ENCODE results near the gene COL6A3. TPM values are rescaled to one million over a fixed set of nuclear protein-coding genes. Genes with fewer than 3 reads are reported as not detected.

COL6A3 gene
- total RNA-seq, 1 experiment from 2014 or later, result 0.81 TPM

GRCh38 chr2:237279012-237279768, 134.8 kb downstream of the COL6A3 start:
- peaks cover 0 to 3% of the 10 kb centered on the region in 2 experiments; a peak in 2 of 5 replicates for H3K9me3 Mint-ChIP-seq
- Histone ChIP-seq H3K27me3 (ENCODE audit: insufficient read depth, low read length) (no peaks in the 10 kb centered on the region), H3T11ph (ENCODE audit: low read length) (no peak overlapping the region), H3K18ac (ENCODE audit: insufficient read length, low read depth, low read length) (no peak overlapping the region), H3K4me1 (ENCODE audit: insufficient read depth, low read length) (no peaks in the 10 kb centered on the region), H3K9me3 (ENCODE audit: control insufficient read depth, low read depth, low read length) (no peaks in the 10 kb centered on the region), H3K56ac (ENCODE audit: insufficient read length, low read depth, low read length) (no peak overlapping the region), H2BK120ac (ENCODE audit: low read depth, low read length, poor library complexity, severe bottlenecking) (no peak overlapping the region), H3K4ac (ENCODE audit: low read depth, low read length) (no peak overlapping the region), H4K20me1 (ENCODE audit: control insufficient read depth, insufficient read depth, insufficient read length) (no peaks in the 10 kb centered on the region), H3K4me2 (ENCODE audit: insufficient read depth, insufficient read length, low read length) (no peak overlapping the region), H3K23me2 (ENCODE audit: insufficient read length, low read depth, low read length, poor library complexity, severe bottlenecking) (no peaks in the 10 kb centered on the region), H2BK12ac (ENCODE audit: insufficient read length, low read depth, low read length) (no peak overlapping the region), H3K23ac (ENCODE audit: insufficient read length, low read depth, low read length) (no peak overlapping the region), H3K27ac (ENCODE audit: insufficient read length, low read depth, low read length) (no peak overlapping the region), H3K79me1 (ENCODE audit: insufficient read depth, low read depth, low read length, poor library complexity, severe bottlenecking) (no peaks in the 10 kb centered on the region), H3K14ac (ENCODE audit: insufficient read depth, low read length) (no peak overlapping the region), H3K9ac (ENCODE audit: extremely low read depth, insufficient read length, low read length) (no peak overlapping the region), H2BK5ac (ENCODE audit: insufficient read length, low read length) (no peak overlapping the region), H4K8ac (replicated peaks; ENCODE audit: insufficient read length, low read depth, low read length) (no peak overlapping the region), H3K79me2 (ENCODE audit: insufficient read depth, low read length) (no peaks in the 10 kb centered on the region), H2AFZ (ENCODE audit: low read length) (no peak overlapping the region), H4K5ac (ENCODE audit: insufficient read length, low read depth, low read length) (no peak overlapping the region), H4K91ac (ENCODE audit: insufficient read length, low read depth, low read length) (no peak overlapping the region), H2AK5ac (ENCODE audit: insufficient read length, low read length) (no peak overlapping the region), H2BK15ac (ENCODE audit: low read depth, low read length) (no peak overlapping the region), H2BK20ac (ENCODE audit: low read depth, low read length, poor library complexity, severe bottlenecking) (no peak overlapping the region)
- no peak for TF ChIP-seq CTCF (conservative IDR thresholded peaks at IDR 0.05)
- no peak overlapping the region for H3K4me3 Mint-ChIP-seq
- H3K4me1 Mint-ChIP-seq, result peaks cover 0 to 7% of the 10 kb centered on the region in 2 experiments; a peak in 2 of 4 replicates
- H3K36me3 Mint-ChIP-seq (ENCODE audit: insufficient read depth in 1 of 3, low read depth in 3 of 3), result no peaks in the 10 kb centered on the region
- H3K27me3 Mint-ChIP-seq (ENCODE audit: low read depth), result peaks cover 2% of the 10 kb centered on the region
- no CpG with 5 or more reads among the region's 9 CpGs for WGBS (ENCODE audit: extremely low coverage, insufficient read length, low lambda C conversion rate)
- DNase-seq, result no peak
- peak overlapping the region in 1 of 3 experiments; percentile 32; a peak in 1 of 7 replicates for H3K27ac Mint-ChIP-seq

All from H9 (cell line).